Choroid plexus epithelial cell (primary cell): ENCODE results near the gene DAAM2.

Source experiments
- DNase-seq: peaks from one replicate; pipeline ENCODE4 v3.0.0-alpha.2; 2010; ENCODE audit warnings: low read depth
- H3K4me3 ChIP-seq: 2 replicates; pipeline ENCODE4 v1.5.1; 2011; ENCODE audit warnings: low read depth, mild to moderate bottlenecking, control low read depth, low read length, moderate library complexity
- TF ChIP-seq, protein P1 (sequence below): conservative IDR thresholded peaks from 2 replicates; pipeline ENCODE4 v1.5.1; 2011; ENCODE audit warnings: low read depth, mild to moderate bottlenecking, control low read depth, inconsistent platforms, low read length, moderate library complexity

The DAAM2 gene

GRCh38 chr6:39923394-39923793 is 131.2 kb downstream of the DAAM2 start:
- no peak overlapping the region for H3K4me3 ChIP-seq
- no peak for DNase-seq
- TF ChIP-seq, protein P1, sequence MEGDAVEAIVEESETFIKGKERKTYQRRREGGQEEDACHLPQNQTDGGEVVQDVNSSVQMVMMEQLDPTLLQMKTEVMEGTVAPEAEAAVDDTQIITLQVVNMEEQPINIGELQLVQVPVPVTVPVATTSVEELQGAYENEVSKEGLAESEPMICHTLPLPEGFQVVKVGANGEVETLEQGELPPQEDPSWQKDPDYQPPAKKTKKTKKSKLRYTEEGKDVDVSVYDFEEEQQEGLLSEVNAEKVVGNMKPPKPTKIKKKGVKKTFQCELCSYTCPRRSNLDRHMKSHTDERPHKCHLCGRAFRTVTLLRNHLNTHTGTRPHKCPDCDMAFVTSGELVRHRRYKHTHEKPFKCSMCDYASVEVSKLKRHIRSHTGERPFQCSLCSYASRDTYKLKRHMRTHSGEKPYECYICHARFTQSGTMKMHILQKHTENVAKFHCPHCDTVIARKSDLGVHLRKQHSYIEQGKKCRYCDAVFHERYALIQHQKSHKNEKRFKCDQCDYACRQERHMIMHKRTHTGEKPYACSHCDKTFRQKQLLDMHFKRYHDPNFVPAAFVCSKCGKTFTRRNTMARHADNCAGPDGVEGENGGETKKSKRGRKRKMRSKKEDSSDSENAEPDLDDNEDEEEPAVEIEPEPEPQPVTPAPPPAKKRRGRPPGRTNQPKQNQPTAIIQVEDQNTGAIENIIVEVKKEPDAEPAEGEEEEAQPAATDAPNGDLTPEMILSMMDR: no peak

DNA sequence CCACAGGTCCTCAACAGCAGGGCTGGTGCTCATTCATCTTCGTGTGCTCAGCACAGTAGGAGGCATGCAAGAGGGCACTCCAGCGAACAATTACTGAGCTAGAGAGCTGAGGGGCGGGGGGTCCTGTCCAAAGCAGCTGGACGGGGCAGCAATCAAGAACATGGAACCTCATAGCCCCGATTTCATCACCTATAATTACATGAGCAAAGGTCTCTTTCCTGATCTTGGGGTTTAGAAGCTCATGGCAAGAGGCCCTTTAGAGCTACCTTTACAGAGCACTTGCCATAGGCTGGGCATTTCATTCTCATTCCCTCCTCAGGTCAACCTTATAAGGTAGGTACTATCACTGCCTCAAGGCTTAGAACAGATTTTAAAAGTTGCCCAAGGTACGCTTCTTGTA is 131.7 kb downstream of the DAAM2 start:
- TF ChIP-seq, protein P1: no peak
- no peak for DNase-seq
- no peak overlapping the region for H3K4me3 ChIP-seq

DNA sequence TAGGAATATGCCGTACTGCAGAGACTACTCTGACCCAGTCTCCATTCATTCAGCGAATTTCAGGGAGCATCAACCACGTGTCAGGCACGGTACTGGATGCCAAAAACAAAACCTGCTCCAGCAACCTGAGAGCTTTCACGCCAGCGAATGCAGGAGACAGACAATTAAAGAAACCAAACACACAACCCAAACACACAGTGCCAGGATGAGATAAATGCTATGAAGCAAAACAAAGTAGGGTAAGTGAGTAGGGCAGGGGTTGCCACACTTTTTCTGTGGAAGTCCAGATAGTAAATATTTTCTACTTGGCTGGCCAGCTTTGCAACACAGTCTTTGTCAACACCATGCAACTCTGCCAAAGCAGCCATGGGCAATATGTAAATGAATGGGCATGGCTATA is 132.1 kb downstream of the DAAM2 start:
- TF ChIP-seq, protein P1: no peak
- DNase-seq: no peak
- H3K4me3 ChIP-seq: no peak overlapping the region

DNA sequence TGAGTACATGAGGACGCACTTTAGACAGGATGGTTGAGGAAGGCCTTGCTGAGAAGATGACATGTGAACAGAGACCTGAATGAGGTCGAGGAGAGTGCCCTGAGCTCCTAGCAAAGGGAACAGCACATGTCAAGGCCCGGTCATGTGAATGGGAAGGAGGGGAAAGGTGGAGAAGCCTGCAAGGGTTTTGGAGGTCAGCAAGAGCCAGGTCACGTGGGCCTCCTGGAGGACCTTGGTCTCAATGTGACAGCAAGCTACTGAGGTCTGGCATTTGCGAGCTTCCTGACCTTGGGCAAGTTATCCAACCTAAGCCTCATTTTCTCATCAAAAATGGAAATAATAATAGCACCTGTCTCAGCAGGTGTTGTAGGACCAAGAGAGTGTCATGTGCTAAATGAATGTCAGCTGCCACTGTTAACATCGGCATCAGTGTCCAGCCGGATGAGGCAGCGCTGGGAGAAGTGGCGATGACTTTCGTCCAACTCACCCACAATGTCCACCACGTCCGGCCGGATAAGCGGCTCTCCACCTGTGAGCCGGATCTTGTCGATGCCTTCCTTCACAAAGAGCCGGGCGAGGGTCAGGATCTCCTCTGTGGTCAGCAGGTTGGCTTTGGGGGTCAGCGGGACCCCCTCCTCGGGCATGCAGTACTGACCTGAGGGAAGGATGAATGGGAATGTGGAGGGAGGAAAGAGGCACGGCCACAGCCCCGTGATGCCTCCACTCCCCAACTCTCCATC is 133.2 kb downstream of the DAAM2 start:
- no peak overlapping the region for H3K4me3 ChIP-seq
- DNase-seq: no peak
- TF ChIP-seq, protein P1: no peak

GRCh38 chr6:39925931-39926290 is 133.7 kb downstream of the DAAM2 start:
- TF ChIP-seq, protein P1: no peak
- no peak for DNase-seq
- H3K4me3 ChIP-seq: no peak overlapping the region

GRCh38 chr6:39926668-39927067 is 134.5 kb downstream of the DAAM2 start:
- no peak overlapping the region for H3K4me3 ChIP-seq
- DNase-seq: no peak
- TF ChIP-seq, protein P1: no peak

DNA sequence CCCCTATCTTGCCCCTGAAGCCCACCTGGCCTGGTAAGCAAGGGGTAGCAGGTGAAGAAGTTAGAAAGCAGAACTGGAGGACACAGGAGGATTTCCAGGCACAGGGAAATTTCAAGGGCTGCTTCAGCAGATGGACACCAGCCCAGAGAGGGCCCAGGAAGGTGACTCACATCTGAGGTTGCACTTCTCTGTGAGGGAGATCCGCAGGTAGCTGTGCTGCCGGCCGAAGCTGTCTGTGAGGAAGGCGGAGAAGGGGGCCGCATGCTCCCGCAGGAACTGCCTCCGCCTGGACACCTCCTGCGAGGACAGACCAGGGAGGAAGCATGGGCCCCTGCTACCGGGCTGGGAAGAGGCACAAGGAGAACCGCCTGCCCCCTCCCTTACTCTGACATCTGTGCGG is 135.0 kb downstream of the DAAM2 start:
- TF ChIP-seq, protein P1: no peak
- DNase-seq: peak; percentile 63
- no peak overlapping the region for H3K4me3 ChIP-seq
